ENCODE results near the gene ZNF443.

The ZNF443 gene

GRCh38 chr19:12453495-12453894, 12.7 kb upstream of the ZNF443 start:
- TF ChIP-seq YY1 (IDR thresholded peaks at IDR 0.05; ENCODE audit: low read depth) (0 out of 2 replicates have a peak, but pooled peaks have one; percentile 30), NFIC (IDR thresholded peaks at IDR 0.05) (0 out of 2 replicates have a peak, but pooled peaks have one; percentile 29)
- TF ChIP-seq, protein P1, sequence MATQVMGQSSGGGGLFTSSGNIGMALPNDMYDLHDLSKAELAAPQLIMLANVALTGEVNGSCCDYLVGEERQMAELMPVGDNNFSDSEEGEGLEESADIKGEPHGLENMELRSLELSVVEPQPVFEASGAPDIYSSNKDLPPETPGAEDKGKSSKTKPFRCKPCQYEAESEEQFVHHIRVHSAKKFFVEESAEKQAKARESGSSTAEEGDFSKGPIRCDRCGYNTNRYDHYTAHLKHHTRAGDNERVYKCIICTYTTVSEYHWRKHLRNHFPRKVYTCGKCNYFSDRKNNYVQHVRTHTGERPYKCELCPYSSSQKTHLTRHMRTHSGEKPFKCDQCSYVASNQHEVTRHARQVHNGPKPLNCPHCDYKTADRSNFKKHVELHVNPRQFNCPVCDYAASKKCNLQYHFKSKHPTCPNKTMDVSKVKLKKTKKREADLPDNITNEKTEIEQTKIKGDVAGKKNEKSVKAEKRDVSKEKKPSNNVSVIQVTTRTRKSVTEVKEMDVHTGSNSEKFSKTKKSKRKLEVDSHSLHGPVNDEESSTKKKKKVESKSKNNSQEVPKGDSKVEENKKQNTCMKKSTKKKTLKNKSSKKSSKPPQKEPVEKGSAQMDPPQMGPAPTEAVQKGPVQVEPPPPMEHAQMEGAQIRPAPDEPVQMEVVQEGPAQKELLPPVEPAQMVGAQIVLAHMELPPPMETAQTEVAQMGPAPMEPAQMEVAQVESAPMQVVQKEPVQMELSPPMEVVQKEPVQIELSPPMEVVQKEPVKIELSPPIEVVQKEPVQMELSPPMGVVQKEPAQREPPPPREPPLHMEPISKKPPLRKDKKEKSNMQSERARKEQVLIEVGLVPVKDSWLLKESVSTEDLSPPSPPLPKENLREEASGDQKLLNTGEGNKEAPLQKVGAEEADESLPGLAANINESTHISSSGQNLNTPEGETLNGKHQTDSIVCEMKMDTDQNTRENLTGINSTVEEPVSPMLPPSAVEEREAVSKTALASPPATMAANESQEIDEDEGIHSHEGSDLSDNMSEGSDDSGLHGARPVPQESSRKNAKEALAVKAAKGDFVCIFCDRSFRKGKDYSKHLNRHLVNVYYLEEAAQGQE (IDR thresholded peaks at IDR 0.05; ENCODE audit: low read depth) = no peak

DNA sequence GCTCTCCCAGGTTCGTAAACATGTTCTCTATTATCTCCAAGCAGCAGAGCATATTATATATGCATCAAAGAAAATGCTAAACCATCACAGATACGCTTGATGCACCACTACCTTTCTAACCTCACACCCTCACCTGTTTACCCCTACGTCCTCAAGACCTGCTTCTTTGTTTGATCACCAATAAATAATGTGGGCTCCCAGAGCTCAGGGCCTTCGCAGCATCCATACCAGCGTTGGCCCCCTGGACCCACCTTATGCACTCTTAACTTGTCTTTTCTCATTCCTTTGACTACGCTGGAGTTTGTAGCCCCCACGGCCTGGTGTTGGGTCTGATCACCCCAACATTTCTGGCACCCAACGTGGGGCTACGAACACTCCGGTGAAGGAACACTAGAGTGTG, 10.0 kb upstream of the ZNF443 start:
- TF ChIP-seq EP300 (IDR thresholded peaks at IDR 0.05; ENCODE audit: borderline replicate concordance) (no peak), TEAD4 (IDR thresholded peaks at IDR 0.05) (no peak), CEBPB (IDR thresholded peaks at IDR 0.05) (no peak), YY1 (IDR thresholded peaks at IDR 0.05; ENCODE audit: low read depth) (no peak), CREB1 (IDR thresholded peaks at IDR 0.05; ENCODE audit: low read depth) (no peak), TAF1 (IDR thresholded peaks at IDR 0.05; ENCODE audit: low read depth) (no peak), USF1 (IDR thresholded peaks at IDR 0.05) (no peak), NFIC (IDR thresholded peaks at IDR 0.05) (no peak), TCF12 (IDR thresholded peaks at IDR 0.05; ENCODE audit: low read depth) (no peak), ZBTB7A (IDR thresholded peaks at IDR 0.05; ENCODE audit: low read depth) (no peak), EGR1 (IDR thresholded peaks at IDR 0.05) (no peak)
- TF ChIP-seq, protein P1 (IDR thresholded peaks at IDR 0.05; ENCODE audit: low read depth) = no peak

DNA sequence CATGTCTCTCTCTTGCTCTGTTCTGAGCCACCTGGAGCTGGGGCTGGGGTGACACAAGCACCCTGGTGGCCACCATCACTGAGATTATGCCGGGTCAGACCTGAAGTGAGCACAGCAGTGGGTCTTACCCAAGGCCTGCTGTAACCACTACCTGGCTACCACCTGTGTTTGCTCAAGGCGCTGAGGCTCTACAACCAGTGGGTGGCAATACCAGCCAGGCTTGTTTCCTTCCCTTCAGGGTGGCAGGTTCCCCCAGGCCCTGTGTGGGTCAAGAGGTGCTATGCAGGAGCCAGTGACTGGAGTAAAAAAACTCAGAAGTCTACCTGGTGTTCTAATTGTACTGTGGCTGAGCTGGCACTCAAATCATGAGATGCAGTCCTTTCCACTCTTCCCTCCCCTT, 8.0 kb upstream of the ZNF443 start:
- TF ChIP-seq TEAD4 (IDR thresholded peaks at IDR 0.05) = no peak

GRCh38 chr19:12425888-12426274, 14.9 kb downstream of the ZNF443 start:
- TF ChIP-seq YY1 (IDR thresholded peaks at IDR 0.05; ENCODE audit: low read depth) (no peak), TCF12 (IDR thresholded peaks at IDR 0.05; ENCODE audit: low read depth) (no peak), TEAD4 (IDR thresholded peaks at IDR 0.05) (no peak), CREB1 (IDR thresholded peaks at IDR 0.05; ENCODE audit: low read depth) (no peak)

- TF ChIP-seq TEAD4 (IDR thresholded peaks at IDR 0.05) (no peak), TAF1 (IDR thresholded peaks at IDR 0.05; ENCODE audit: low read depth) (no peak), EP300 (IDR thresholded peaks at IDR 0.05; ENCODE audit: borderline replicate concordance) (no peak), FOXM1 (IDR thresholded peaks at IDR 0.05; ENCODE audit: borderline replicate concordance, low read depth) (no peak), EGR1 (IDR thresholded peaks at IDR 0.05) (no peak), MAX (IDR thresholded peaks at IDR 0.05) (no peak), ZBTB7A (IDR thresholded peaks at IDR 0.05; ENCODE audit: low read depth) (no peak), YY1 (IDR thresholded peaks at IDR 0.05; ENCODE audit: low read depth) (no peak), RAD21 (IDR thresholded peaks at IDR 0.05; ENCODE audit: low read depth) (no peak), USF1 (IDR thresholded peaks at IDR 0.05) (no peak), CEBPB (IDR thresholded peaks at IDR 0.05) (no peak), NFIC (IDR thresholded peaks at IDR 0.05) (no peak), CREB1 (IDR thresholded peaks at IDR 0.05; ENCODE audit: low read depth) (no peak)
- TF ChIP-seq, protein P1 (IDR thresholded peaks at IDR 0.05; ENCODE audit: low read depth) = no peak
Observed at GRCh38 chr19:12425236-12425887, 15.5 kb downstream of the ZNF443 start.
